Gastrocnemius medialis (tissue), 4 donors: ENCODE measurements around the gene SLC2A5. TPM values are rescaled to one million over a fixed set of nuclear protein-coding genes. Genes with fewer than 3 reads are reported as not detected.

Experiments
- ATAC-seq, 2 donors: fragments of 150-250 bp; one replicate each; pipeline ENCODE4 v1.9.1; 2016
- DNase-seq, 2 donors: peaks; one replicate each; pipeline ENCODE4 v3.0.0-alpha.2; 2019
- H3K27ac ChIP-seq, 4 donors: fragments of 200-600 bp; sonication (generic); 1 replicate in 1 of 4; 2 replicates in 3 of 4; pipeline ENCODE4 v1.5.1; 2016 to 2018; ENCODE audit warnings: mild to moderate bottlenecking in 2 of 4, moderate library complexity in 1 of 4
- H3K27me3 ChIP-seq, 3 donors: fragments of 200-600 bp; sonication (generic) in 2 of 3; 1 replicate in 1 of 3; 2 replicates in 2 of 3; pipeline versions ENCODE4 v1.5.1 to v1.6.0; 2016 to 2019; ENCODE audit warnings: mild to moderate bottlenecking in 1 of 3, moderate library complexity in 1 of 3
- H3K36me3 ChIP-seq, 2 donors: fragments of 200-600 bp; sonication (generic) in 1 of 2; one replicate each; pipeline ENCODE4 v1.5.1; 2017 to 2018
- H3K4me1 ChIP-seq, 2 donors: fragments of 200-600 bp; sonication (generic) in 1 of 2; one replicate each; pipeline ENCODE4 v1.5.1; 2016 to 2017; ENCODE audit warnings: mild to moderate bottlenecking in 2 of 2
- H3K4me3 ChIP-seq, 4 donors: fragments of 200-600 bp; sonication (generic) in 3 of 4; 1 replicate in 1 of 4; 2 replicates in 3 of 4; pipeline ENCODE4 v1.5.1; 2016 to 2019; ENCODE audit warnings: mild to moderate bottlenecking in 2 of 4
- H3K9me3 ChIP-seq, 3 donors: fragments of 200-600 bp; sonication (generic) in 2 of 3; 1 replicate in 1 of 3; 2 replicates in 2 of 3; pipeline ENCODE4 v1.5.1; 2016 to 2019
- POLR2A ChIP-seq, 2 donors: fragments of 450-650 bp; IDR thresholded peaks; one replicate each; pipeline ENCODE4 v1.6.1; 2017; ENCODE audit warnings: antibody characterized with exemption in 2 of 2, mild to moderate bottlenecking in 2 of 2, moderate library complexity in 2 of 2
- in situ Hi-C, 4 donors: fragments of 200-750 bp; cut with MboI; loops; one replicate each; pipeline versions ENCODE4 v1.15.0 to v1.8.0; 2017; ENCODE audit warnings: low sequenced_read_pairs in 4 of 4
- intact Hi-C: fragments of 100-400 bp; cut with DNase I; formaldehyde crosslinking; loops from one replicate; pipeline ENCODE4 v1.15.1; 2023; ENCODE audit warnings: low total_unique reads
- total RNA-seq, 4 donors: library from RNA; depleted of rRNA; stranded (reverse); fragments of >200 nt; gene quantifications; one replicate each; pipeline versions ENCODE4 v1.1.0 to v1.2.3, GENCODE V29; 2016
- TF ChIP-seq, protein P1 (sequence below), 5 experiments: fragments of 450-650 bp in 3 of 5; fragments of 200-600 bp in 2 of 5; sonication (generic) in 2 of 5; IDR thresholded peaks in 4 of 5; conservative IDR thresholded peaks in 1 of 5; 1 replicate in 4 of 5; 2 replicates in 1 of 5; pipeline ENCODE4 v1.5.1; 2016 to 2019; ENCODE audit warnings: antibody characterized with exemption in 5 of 5, mild to moderate bottlenecking in 3 of 5, moderate library complexity in 3 of 5

SLC2A5 gene
- total RNA-seq, 4 donors from 2014 or later, result 11.2 to 34.5 (median 22.8) TPM

DNA sequence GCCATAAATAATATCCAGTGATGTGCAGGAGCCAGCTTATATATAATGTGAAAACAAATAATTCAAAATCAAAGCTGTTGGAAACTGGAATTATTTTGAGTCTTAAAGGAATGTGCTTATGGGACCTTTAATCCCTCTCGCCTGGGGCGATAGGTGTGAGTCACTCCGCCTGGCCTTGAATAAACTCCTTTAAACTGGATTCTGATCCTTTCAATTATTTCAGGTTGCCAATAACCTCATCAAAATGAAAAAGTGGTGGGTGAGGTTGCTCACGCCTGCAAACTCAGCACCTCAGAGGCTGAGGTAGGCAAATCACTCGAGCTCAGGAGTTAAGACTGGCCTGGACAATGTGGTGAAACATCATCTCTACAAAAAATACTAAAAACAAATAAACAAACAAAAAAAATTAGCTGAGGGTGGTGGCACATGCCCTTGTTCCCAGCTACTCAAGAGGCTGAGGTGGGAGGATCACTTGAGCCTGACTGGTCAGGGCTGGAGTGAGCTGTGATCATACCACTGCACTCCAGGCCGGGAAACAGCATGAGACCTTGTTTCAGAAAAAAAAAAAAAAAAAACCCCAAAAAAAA is 11.4 kb upstream of the SLC2A5 start:
- Histone ChIP-seq H3K4me1 (peaks cover 6 to 12% of the 10 kb centered on the region in 2 donors), H3K36me3 (no peaks in the 10 kb centered on the region), H3K9me3 (no peaks in the 10 kb centered on the region), H3K27me3 (no peaks in the 10 kb centered on the region), H3K4me3 (no peak overlapping the region), H3K27ac (no peak overlapping the region)
- TF ChIP-seq, protein P1, sequence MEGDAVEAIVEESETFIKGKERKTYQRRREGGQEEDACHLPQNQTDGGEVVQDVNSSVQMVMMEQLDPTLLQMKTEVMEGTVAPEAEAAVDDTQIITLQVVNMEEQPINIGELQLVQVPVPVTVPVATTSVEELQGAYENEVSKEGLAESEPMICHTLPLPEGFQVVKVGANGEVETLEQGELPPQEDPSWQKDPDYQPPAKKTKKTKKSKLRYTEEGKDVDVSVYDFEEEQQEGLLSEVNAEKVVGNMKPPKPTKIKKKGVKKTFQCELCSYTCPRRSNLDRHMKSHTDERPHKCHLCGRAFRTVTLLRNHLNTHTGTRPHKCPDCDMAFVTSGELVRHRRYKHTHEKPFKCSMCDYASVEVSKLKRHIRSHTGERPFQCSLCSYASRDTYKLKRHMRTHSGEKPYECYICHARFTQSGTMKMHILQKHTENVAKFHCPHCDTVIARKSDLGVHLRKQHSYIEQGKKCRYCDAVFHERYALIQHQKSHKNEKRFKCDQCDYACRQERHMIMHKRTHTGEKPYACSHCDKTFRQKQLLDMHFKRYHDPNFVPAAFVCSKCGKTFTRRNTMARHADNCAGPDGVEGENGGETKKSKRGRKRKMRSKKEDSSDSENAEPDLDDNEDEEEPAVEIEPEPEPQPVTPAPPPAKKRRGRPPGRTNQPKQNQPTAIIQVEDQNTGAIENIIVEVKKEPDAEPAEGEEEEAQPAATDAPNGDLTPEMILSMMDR (IDR thresholded peaks at IDR 0.05 in 4 of 5, conservative IDR thresholded peaks at IDR 0.05 in 1 of 5), result no peak
- TF ChIP-seq POLR2A (IDR thresholded peaks at IDR 0.05), result no peak
- DNase-seq (no peak), ATAC-seq (no peak)
- in situ Hi-C loops, result no loop called here
- intact Hi-C loops, result no loop called here

DNA sequence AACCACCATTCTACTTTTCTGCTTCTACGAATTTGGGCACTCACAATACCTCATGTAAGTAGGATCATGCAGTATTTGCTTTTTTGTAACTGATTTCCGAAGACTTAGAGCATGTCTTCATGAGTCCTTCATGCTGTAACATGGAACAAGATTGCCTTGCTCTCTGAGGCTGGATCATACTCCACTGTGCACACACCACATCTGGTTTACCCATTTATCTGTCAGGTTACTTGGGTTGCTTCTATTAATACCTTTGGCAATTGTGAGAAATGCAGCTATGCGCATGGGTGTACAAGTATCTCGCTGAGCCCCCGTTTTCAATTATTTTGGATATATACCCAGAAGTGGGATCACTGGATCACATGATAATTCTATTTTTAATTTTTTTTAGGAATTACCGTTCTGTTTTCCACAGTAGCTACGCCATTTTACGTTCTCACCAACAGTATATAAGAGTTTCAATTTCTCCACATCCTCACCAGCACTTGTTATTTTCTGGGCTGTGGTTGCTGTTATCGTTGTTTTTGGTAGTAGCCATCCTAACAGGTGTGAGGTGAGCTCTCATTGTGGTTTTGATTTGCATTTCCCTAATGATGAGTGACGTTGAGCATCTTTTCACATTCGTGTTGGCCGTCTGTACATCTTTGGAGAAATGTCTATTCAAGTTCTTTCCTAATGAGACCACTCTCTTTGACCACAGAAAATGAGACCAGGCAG is 10.7 kb upstream of the SLC2A5 start:
- ATAC-seq (peak in 1 of 2 donors; percentile 36), DNase-seq (no peak)
- Histone ChIP-seq H3K36me3 (no peaks in the 10 kb centered on the region), H3K9me3 (no peaks in the 10 kb centered on the region), H3K27me3 (no peaks in the 10 kb centered on the region), H3K4me1 (peaks cover 6 to 12% of the 10 kb centered on the region in 2 donors), H3K4me3 (no peak overlapping the region), H3K27ac (no peak overlapping the region)
- TF ChIP-seq, protein P1 (IDR thresholded peaks at IDR 0.05 in 4 of 5, conservative IDR thresholded peaks at IDR 0.05 in 1 of 5), result no peak
- no peak for TF ChIP-seq POLR2A (IDR thresholded peaks at IDR 0.05)
- in situ Hi-C loops (no loop called here), intact Hi-C loops (no loop called here)

DNA sequence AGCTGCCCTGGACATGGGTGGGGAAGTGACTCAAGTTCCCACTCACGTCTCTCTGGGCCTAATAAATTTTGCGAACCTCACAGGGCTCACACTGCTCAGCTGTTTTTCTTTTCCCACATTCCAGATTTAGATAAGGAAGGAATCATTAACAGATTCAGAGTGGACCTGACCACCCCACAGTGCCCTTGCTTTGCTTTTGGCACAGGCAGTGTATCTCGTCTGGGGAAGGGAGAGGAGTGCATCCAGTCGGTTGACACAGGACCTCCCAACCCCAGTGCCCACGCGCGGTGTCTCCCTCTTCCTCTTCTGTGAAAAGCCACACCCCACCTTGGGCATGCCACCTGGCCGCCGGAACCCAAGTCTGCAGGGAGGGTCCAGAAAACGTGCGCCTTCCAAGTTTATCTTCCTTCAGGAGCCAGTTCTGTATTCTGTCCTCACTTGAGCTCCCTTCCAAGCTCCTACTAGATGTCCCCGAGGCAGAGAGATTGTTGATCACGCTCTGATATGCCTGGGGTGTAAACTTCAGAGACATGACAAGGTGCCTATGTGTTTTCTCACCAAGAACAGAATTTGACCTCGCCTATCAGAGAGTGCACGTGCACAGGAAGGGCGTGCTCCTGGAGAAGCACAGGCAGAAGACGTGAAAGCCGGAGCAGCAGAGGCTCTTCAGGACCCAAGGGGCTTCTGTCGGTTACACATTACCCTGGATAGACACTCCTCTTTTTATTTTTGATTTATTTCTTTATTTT is 9.5 kb upstream of the SLC2A5 start:
- DNase-seq (no peak), ATAC-seq (peak in 1 of 2 donors; percentile 23)
- no peaks in the 10 kb centered on the region for H3K9me3 ChIP-seq
- H3K4me3 ChIP-seq, result no peak overlapping the region
- TF ChIP-seq, protein P1 (IDR thresholded peaks at IDR 0.05 in 4 of 5, conservative IDR thresholded peaks at IDR 0.05 in 1 of 5), result no peak
- TF ChIP-seq POLR2A (IDR thresholded peaks at IDR 0.05), result no peak
- intact Hi-C loops, result no loop called here
- in situ Hi-C loops, result no loop called here
- H3K27ac ChIP-seq, result no peak overlapping the region
- H3K36me3 ChIP-seq, result no peaks in the 10 kb centered on the region
- H3K4me1 ChIP-seq, result peaks cover 6 to 12% of the 10 kb centered on the region in 2 donors
- no peaks in the 10 kb centered on the region for H3K27me3 ChIP-seq

DNA sequence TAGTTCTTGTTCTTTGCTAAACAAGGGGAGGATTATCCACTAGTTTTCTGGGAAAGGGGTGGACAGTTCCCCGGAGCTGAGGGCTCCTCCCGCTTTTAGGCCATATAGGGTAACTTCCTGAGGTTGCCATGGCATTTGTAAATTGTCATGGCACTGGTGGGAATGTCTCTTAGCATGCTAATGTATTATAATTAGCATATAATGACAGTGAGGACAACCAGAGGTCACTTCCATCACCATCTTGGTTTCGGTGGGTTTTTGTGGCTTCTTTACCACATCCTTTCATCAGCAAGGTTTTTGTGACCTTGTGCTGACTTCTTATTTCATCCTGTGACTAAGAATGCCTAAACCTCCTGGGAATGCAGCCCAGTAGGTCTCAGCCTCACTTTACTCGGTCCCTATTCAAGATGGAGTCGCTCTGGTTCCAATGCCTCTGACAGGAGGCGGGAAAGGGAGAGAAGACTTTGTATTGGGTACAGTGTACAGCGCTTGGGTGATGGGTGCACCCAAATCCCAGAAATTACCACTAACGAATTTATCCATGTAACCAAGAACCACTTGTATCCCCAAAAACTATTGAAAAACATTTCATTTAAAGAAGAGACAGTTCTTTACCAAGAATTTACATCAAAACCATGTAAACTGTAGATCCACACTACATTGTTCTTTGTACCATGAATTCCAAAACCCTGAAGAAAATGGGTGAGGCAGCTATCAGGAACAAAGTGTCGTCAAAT is 8.7 kb upstream of the SLC2A5 start:
- no peak for DNase-seq
- intact Hi-C loops (no loop called here), in situ Hi-C loops (no loop called here)
- H3K4me3 ChIP-seq, result no peak overlapping the region
- no peak for TF ChIP-seq POLR2A (IDR thresholded peaks at IDR 0.05)
- TF ChIP-seq, protein P1 (IDR thresholded peaks at IDR 0.05 in 4 of 5, conservative IDR thresholded peaks at IDR 0.05 in 1 of 5), result no peak
- ATAC-seq, result no peak
- no peaks in the 10 kb centered on the region for H3K27me3 ChIP-seq
- no peaks in the 10 kb centered on the region for H3K36me3 ChIP-seq
- no peak overlapping the region for H3K27ac ChIP-seq
- peaks cover 6 to 12% of the 10 kb centered on the region in 2 donors for H3K4me1 ChIP-seq
- H3K9me3 ChIP-seq, result no peaks in the 10 kb centered on the region
